Upper lobe of left lung (tissue), 4 donors: ENCODE measurements around the gene NDUFC1.

Experiments used
- POLR2A ChIP-seq, 4 donors: fragments of 450-650 bp; IDR thresholded peaks; one replicate each; pipeline ENCODE4 v1.5.1; 2016 to 2017; ENCODE audit warnings: antibody characterized with exemption in 4 of 4, mild to moderate bottlenecking in 2 of 4
- POLR2AphosphoS5 ChIP-seq, 2 donors: sonication (generic); formaldehyde crosslinking; IDR thresholded peaks; one replicate each; pipeline ENCODE4 v1.5.1; 2017; ENCODE audit warnings: antibody characterized with exemption in 2 of 2
- TF ChIP-seq, protein P1 (sequence below), 6 experiments: fragments of 450-650 bp in 4 of 6; fragments of 200-600 bp in 2 of 6; sonication (generic) in 2 of 6; IDR thresholded peaks; one replicate each; pipeline ENCODE4 v1.5.1; 2016 to 2019; ENCODE audit warnings: antibody characterized with exemption in 6 of 6

DNA sequence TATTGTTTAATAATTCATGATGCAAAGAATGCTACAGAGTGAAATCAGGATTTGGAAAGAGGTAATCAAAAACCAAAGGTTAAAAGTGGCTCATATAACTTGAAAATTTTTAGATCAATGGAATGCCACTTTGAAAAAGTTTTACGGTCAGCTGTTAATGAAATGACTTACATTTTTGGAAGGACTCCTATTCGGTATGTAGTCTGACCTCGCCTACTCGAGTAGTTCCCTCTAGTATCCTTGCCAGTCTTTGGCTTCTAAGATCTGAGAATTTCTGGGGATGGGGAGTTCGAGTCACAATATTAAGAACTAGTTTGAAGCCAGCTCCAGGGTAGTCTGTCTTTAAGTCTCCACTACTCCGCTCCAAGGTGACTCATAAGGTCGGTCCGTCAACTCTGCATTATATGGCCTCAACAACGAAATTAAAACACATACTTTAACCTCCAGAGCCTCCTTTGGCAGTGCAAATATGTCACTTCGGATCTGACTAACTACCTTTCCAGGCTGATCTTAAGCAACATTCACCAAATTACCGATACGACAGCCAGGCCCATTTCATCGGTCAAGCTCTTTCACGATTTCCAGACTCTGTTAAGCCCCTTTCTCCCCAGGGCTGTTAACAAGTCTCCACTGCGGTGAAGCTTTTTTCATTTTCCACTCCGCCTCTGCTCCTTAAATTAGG is 1.7 kb downstream of the NDUFC1 start:
- TF ChIP-seq, protein P1, sequence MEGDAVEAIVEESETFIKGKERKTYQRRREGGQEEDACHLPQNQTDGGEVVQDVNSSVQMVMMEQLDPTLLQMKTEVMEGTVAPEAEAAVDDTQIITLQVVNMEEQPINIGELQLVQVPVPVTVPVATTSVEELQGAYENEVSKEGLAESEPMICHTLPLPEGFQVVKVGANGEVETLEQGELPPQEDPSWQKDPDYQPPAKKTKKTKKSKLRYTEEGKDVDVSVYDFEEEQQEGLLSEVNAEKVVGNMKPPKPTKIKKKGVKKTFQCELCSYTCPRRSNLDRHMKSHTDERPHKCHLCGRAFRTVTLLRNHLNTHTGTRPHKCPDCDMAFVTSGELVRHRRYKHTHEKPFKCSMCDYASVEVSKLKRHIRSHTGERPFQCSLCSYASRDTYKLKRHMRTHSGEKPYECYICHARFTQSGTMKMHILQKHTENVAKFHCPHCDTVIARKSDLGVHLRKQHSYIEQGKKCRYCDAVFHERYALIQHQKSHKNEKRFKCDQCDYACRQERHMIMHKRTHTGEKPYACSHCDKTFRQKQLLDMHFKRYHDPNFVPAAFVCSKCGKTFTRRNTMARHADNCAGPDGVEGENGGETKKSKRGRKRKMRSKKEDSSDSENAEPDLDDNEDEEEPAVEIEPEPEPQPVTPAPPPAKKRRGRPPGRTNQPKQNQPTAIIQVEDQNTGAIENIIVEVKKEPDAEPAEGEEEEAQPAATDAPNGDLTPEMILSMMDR (IDR thresholded peaks at IDR 0.05) = no peak
- no peak for TF ChIP-seq POLR2A (IDR thresholded peaks at IDR 0.05)
- no peak for TF ChIP-seq POLR2AphosphoS5 (IDR thresholded peaks at IDR 0.05)
